Activated CD8-positive, alpha-beta memory T cell treated with anti-CD3 and anti-CD28 coated beads, Interleukin-2, amount 10 ng/mL, durations not matched to agents 7 days and 5 days (primary cell): ENCODE measurements around the gene CACNA1B. TPM values are rescaled to one million over a fixed set of nuclear protein-coding genes. Genes with fewer than 3 reads are reported as not detected.
"Not testable (repeated sequence)": the region's sequence is repeated elsewhere in the genome, so short reads cannot be mapped to it uniquely, and the experiment has no call there.

ENCODE experiments used
- ATAC-seq: fragments of 150-1000 bp; cut with Tn5 transposase; one replicate; pipeline ENCODE4 v1.10.0; 2021; ENCODE audit warnings: moderate library complexity
- CTCF ChIA-PET: fragments of 350-600 bp; sonication (Branson Sonifier 250); formaldehyde crosslinking; loops from one replicate; lab custom pipeline; 2021; ENCODE audit warnings: antibody characterized with exemption; lab: Charles Lee
- DNase-seq: peaks from one replicate; pipeline ENCODE4 v3.0.0-alpha.2; 2020
- H3K27ac Mint-ChIP-seq: one replicate; pipeline ENCODE4 v1.8.0; 2021; ENCODE audit warnings: mild to moderate bottlenecking, mixed read lengths
- H3K27me3 Mint-ChIP-seq: one replicate; pipeline ENCODE4 v1.8.0; 2021; ENCODE audit warnings: mixed read lengths
- H3K36me3 Mint-ChIP-seq: one replicate; pipeline ENCODE4 v1.8.0; 2021; ENCODE audit warnings: mild to moderate bottlenecking, mixed read lengths
- H3K4me1 Mint-ChIP-seq: one replicate; pipeline ENCODE4 v1.8.0; 2021; ENCODE audit warnings: mixed read lengths
- H3K4me3 Mint-ChIP-seq: one replicate; pipeline ENCODE4 v1.8.0; 2021; ENCODE audit warnings: mild to moderate bottlenecking, moderate library complexity, mixed read lengths
- H3K9me3 Mint-ChIP-seq: one replicate; pipeline ENCODE4 v1.8.0; 2022; ENCODE audit warnings: low read depth, mixed read lengths
- total RNA-seq, 2 experiments: library from RNA; stranded (reverse); gene quantifications; one replicate each; pipeline ENCODE4 v1.2.3, GENCODE V29; 2021

Gene CACNA1B
- total RNA-seq, result not detected

GRCh38 chr9:137877506-137878122, at the start of gene CACNA1B:
TSS of gene CACNA1B (plus strand) at chr9:137877782. CDS start at chr9:137877934, 152 bp downstream.
- H3K36me3 Mint-ChIP-seq, H3K27me3 Mint-ChIP-seq, DNase-seq, H3K27ac Mint-ChIP-seq, ATAC-seq, H3K4me3 Mint-ChIP-seq, H3K4me1 Mint-ChIP-seq, CTCF ChIA-PET, H3K9me3 Mint-ChIP-seq: not testable (repeated sequence)

DNA sequence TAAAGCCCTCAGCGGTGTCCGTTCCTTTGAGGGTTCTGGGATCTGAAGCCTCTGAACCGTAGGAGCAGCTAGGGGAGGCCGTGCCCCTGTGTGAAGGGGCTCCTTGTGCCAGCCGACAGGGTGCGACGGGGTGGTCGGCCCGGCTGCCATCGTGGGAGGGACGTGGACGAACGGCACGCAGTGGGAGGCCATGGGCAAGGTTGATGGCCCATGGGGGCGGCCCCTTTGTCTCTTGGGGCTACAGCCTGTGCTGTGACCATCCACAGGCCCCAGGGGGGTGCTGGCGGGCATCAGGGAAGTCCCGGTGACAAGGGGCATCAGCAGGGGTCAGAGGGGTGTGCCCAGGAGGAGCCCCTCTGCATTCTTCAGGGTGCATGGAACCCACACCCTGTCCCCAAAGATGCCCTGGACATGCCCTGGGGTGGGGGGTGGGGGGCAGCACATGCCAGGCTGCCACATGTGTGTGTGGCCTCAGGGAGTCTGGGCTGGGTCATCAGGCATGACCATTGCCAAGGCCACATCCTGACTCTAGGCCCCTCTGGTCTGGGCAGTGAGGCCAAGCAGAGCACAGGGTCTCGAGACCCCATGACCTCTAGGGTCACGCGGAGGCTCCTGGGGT, 49.6 kb upstream of the CACNA1B start:
- Mint-ChIP-seq H3K36me3 (peaks cover 40% of the 10 kb centered on the region), H3K9me3 (peaks cover 5% of the 10 kb centered on the region), H3K4me3 (no peak overlapping the region), H3K27me3 (no peaks in the 10 kb centered on the region), H3K27ac (no peak overlapping the region), H3K4me1 (no peaks in the 10 kb centered on the region)
- DNase-seq (no peak), ATAC-seq (no peak)
- CTCF ChIA-PET, result no interaction called here

- Mint-ChIP-seq H3K27ac (no peak overlapping the region), H3K4me1 (no peaks in the 10 kb centered on the region), H3K27me3 (no peaks in the 10 kb centered on the region), H3K4me3 (no peak overlapping the region), H3K9me3 (peaks cover 5% of the 10 kb centered on the region), H3K36me3 (peaks cover 39% of the 10 kb centered on the region)
- CTCF ChIA-PET, result no interaction called here
- no peak for DNase-seq
- ATAC-seq, result no peak
Measured at GRCh38 chr9:137828527-137829259, 48.9 kb upstream of the CACNA1B start.

DNA sequence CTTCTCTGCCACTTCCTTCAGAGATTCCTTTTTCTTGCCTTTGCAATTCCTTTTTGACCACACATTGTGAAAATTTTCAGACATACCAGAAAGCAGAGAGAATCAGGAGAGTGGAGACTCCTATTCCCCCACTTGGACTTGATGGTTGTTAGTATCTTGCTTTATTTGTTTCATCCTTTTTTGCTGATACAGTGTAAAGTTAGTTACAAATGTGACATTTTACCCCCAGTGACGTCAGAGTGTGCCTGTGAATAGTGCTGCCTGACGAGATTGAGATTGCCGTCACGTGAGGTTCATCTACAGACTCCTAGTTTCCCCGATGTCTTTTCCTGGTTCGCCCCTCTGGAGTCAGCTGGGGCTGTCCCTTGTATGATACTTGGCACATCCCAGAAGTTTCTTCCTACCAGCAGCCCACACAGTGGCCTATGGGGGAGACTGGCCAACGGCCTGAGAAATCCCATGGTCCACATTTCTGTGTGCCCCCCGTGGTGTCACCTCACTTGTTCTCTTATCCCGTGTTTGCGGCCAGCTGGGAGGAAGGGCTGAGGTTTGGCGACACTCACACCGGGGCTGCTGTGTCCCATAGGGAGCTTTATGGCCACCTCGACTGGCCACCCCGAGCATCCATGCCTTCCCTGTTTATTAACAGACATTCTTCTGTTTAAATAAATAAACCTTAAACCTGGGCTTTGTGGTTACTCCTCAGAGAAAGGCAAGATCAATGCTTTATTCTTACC, 48.2 kb upstream of the CACNA1B start:
- ATAC-seq (no peak), DNase-seq (no peak)
- Mint-ChIP-seq H3K27me3 (no peaks in the 10 kb centered on the region), H3K27ac (no peak overlapping the region), H3K9me3 (peaks cover 5% of the 10 kb centered on the region), H3K36me3 (peaks cover 31% of the 10 kb centered on the region), H3K4me1 (no peaks in the 10 kb centered on the region), H3K4me3 (no peak overlapping the region)
- CTCF ChIA-PET, result no interaction called here

DNA sequence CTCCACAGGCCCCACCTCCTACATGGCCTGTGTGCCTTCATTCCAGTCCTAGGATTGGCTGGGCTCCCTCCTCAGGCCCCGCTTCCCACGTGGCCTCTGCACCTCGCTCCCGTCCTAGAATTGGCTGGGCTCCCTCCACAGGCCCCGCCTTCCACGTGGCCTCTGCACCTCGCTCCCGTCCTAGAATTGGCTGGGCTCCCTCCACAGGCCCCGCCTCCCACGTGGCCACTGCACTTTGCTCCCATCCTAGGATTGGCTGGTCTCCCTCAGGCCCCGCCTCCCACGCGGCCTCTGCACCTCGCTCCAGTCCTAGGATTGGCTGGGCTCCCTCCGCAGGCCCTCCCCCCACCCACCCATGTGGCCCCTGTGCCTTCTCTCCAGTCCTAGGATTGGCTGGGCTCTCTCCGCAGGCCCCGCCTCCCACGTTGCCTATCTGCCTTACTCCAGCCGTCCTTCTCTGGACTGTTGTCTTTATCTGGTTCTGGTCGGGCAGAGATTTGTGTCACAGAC, 45.3 kb upstream of the CACNA1B start:
- no peak for DNase-seq
- H3K27me3 Mint-ChIP-seq, result no peaks in the 10 kb centered on the region
- peaks cover 13% of the 10 kb centered on the region for H3K36me3 Mint-ChIP-seq
- no peak overlapping the region for H3K4me3 Mint-ChIP-seq
- CTCF ChIA-PET, result no interaction called here
- no peak overlapping the region for H3K27ac Mint-ChIP-seq
- no peak for ATAC-seq
- no peaks in the 10 kb centered on the region for H3K9me3 Mint-ChIP-seq
- no peaks in the 10 kb centered on the region for H3K4me1 Mint-ChIP-seq

GRCh38 chr9:137832830-137833590, 44.6 kb upstream of the CACNA1B start:
- Mint-ChIP-seq H3K36me3 (peaks cover 12% of the 10 kb centered on the region), H3K4me3 (no peak overlapping the region), H3K9me3 (no peaks in the 10 kb centered on the region), H3K27ac (no peak overlapping the region), H3K27me3 (no peaks in the 10 kb centered on the region), H3K4me1 (no peaks in the 10 kb centered on the region)
- CTCF ChIA-PET, result no interaction called here
- ATAC-seq (no peak), DNase-seq (no peak)

DNA sequence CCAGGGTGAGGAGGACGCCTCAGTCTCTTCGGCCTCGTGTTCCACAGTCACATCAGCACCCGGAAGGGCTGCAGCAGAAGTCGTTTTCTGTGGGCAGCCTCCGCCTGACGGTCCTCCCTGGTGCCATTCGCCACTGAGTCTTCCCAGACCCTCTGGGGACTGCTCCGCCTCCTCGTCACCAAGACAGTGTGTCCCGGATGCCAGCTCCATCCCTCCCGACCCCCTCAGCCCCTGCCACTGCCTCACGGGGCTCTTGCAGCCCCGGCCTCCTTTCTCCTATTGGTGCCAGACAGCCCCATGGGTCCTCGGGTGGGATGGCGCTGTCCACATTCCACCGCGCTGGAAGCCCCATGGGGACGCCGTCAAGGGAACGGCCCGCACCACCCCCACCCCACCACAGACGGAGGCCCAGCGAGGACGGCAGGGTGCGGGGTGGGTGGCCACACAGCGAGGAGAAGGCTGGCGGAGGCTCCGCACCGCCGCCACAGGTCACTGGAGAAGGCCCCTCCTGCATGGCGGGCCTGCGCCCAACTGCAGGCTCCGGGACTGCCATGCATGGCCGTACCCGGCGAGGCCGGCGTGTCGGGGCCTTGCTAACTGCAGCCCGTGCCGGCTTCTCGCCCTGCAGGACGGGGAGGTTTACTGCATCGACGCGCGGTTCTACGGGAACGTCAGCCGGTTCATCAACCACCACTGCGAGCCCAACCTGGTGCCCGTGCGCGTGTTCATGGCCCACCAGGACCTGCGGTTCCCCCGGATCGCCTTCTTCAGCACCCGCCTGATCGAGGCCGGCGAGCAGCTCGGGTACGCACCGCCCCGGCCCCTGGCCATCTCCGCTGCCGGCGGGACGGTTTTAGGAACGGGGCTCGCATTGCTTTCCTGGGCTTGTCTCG, 43.6 kb upstream of the CACNA1B start:
- no peak for ATAC-seq
- no peak for DNase-seq
- no peak overlapping the region for H3K27ac Mint-ChIP-seq
- no peak overlapping the region for H3K4me3 Mint-ChIP-seq
- peaks cover 16% of the 10 kb centered on the region for H3K36me3 Mint-ChIP-seq
- H3K27me3 Mint-ChIP-seq, result no peaks in the 10 kb centered on the region
- CTCF ChIA-PET, result no interaction called here
- no peaks in the 10 kb centered on the region for H3K4me1 Mint-ChIP-seq
- H3K9me3 Mint-ChIP-seq, result no peaks in the 10 kb centered on the region

GRCh38 chr9:137834846-137835546, 42.6 kb upstream of the CACNA1B start:
- no peaks in the 10 kb centered on the region for H3K9me3 Mint-ChIP-seq
- peaks cover 16% of the 10 kb centered on the region for H3K36me3 Mint-ChIP-seq
- H3K27me3 Mint-ChIP-seq, result no peaks in the 10 kb centered on the region
- CTCF ChIA-PET, result no interaction called here
- no peak for DNase-seq
- no peak for ATAC-seq
- no peak overlapping the region for H3K27ac Mint-ChIP-seq
- H3K4me3 Mint-ChIP-seq, result no peak overlapping the region
- H3K4me1 Mint-ChIP-seq, result no peaks in the 10 kb centered on the region

DNA sequence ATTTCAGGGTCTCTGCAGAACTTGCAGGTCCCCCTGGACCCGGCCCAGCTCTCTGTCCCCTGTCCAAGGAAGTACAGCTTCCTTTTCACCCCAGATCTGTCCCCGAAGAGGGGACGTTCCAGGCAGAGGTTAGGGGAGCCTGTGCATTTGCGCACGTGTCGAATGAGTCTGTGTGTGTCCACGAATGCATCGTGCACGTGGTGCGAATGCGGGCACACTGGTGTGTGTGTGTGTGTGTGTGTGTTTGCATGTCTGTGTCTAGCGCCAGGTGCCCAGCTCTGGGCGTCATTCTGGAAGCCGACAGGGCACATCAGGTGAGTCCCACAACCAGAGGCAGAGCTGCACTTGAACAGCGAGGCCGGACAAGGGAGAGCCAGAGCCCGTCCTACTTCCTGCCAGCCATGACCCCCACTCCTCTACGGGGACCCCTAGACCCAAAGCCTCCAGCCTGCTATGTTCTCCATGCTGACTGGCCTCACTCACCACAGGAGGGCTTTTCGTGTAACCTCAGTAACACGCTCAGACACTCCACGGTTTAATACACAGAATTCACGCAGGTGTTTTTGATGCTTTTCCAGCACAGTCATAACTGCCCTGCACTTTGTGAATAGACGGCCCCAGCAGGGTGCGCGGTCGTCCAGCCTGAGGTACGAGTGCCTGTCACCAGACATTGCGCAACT, 41.3 kb upstream of the CACNA1B start:
- peaks cover 16% of the 10 kb centered on the region for H3K36me3 Mint-ChIP-seq
- H3K4me3 Mint-ChIP-seq, result no peak overlapping the region
- no peaks in the 10 kb centered on the region for H3K4me1 Mint-ChIP-seq
- CTCF ChIA-PET, result no interaction called here
- no peaks in the 10 kb centered on the region for H3K27me3 Mint-ChIP-seq
- ATAC-seq, result no peak
- H3K9me3 Mint-ChIP-seq, result peaks cover 2% of the 10 kb centered on the region
- DNase-seq, result no peak
- H3K27ac Mint-ChIP-seq, result no peak overlapping the region

DNA sequence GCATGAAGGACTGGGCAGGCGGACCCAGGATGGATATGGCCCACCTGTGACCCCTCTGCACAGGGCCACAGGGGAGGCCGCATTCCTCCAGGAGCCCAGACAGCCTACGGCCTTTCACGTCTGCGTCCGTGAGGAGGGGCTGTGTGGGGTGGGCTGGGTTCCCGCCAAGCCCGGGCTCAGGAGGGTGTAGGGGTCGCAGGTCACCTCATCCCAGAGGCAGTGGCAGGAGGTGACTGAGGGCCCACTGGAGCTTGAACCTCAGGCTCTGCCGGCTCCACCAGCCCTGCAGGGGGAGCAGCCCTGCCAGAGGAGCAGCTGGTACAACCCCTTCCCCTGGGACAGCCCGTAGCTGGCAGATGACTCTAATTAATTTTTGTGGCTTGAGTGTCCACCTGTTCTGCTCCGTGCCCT, 40.7 kb upstream of the CACNA1B start:
- ATAC-seq (no peak), DNase-seq (no peak)
- Mint-ChIP-seq H3K4me3 (no peak overlapping the region), H3K27ac (no peak overlapping the region), H3K4me1 (no peaks in the 10 kb centered on the region), H3K36me3 (peaks cover 16% of the 10 kb centered on the region), H3K9me3 (peaks cover 2% of the 10 kb centered on the region), H3K27me3 (no peaks in the 10 kb centered on the region)
- CTCF ChIA-PET, result no interaction called here
